Right lobe of liver (tissue), 6 donors: ENCODE data around the gene C15orf40. TPM values are rescaled to one million over a fixed set of nuclear protein-coding genes. Genes with fewer than 3 reads are reported as not detected.

Source experiments
- ATAC-seq, 4 donors: fragments of 200-7000 bp; cut with Tn5 transposase; one replicate each; pipeline ENCODE4 v1.9.1; 2020; ENCODE audit warnings: mild to moderate bottlenecking in 4 of 4, moderate library complexity in 4 of 4
- DNase-seq, 3 donors: peaks; one replicate each; pipeline ENCODE4 v3.0.0-alpha.2; 2020
- H3K27ac ChIP-seq, 3 donors: fragments of 200-600 bp; one replicate each; pipeline ENCODE4 v1.8.0; 2022
- H3K27me3 ChIP-seq, 2 donors: fragments of 200-600 bp; one replicate each; pipeline ENCODE4 v1.8.0; 2022
- H3K36me3 ChIP-seq, 4 donors: fragments of 200-600 bp; sonication (generic) in 1 of 4; one replicate each; pipeline versions ENCODE4 v1.5.1 to v1.8.0; 2017 to 2022; ENCODE audit warnings: control low read depth in 1 of 4
- H3K4me1 ChIP-seq, 4 donors: fragments of 200-600 bp; sonication (generic) in 1 of 4; one replicate each; pipeline versions ENCODE4 v1.5.1 to v1.8.0; 2017 to 2022; ENCODE audit warnings: control low read depth in 1 of 4
- H3K4me3 ChIP-seq, 3 donors: fragments of 200-600 bp; one replicate each; pipeline ENCODE4 v1.8.0; 2022
- H3K9me3 ChIP-seq, 4 donors: fragments of 200-600 bp; sonication (generic) in 1 of 4; one replicate each; pipeline versions ENCODE4 v1.5.1 to v1.8.0; 2017 to 2022; ENCODE audit warnings: control low read depth in 1 of 4
- CTCF ChIP-seq, 4 donors: fragments of 200-600 bp in 3 of 4; fragments of 450-650 bp in 1 of 4; IDR thresholded peaks; one replicate each; pipeline versions ENCODE4 v1.5.1 to v1.8.0; 2016 to 2022; ENCODE audit warnings: antibody characterized with exemption in 4 of 4, mild to moderate bottlenecking in 2 of 4
- POLR2A ChIP-seq: fragments of 450-650 bp; IDR thresholded peaks from one replicate; pipeline ENCODE4 v1.6.1; 2017; ENCODE audit warnings: antibody characterized with exemption, mild to moderate bottlenecking
- WGBS: methylation state at CpG from one replicate; pipeline ENCODE4 v1.1.6; 2018; ENCODE audit warnings: low coverage, low lambda C conversion rate; ENCODE audit not compliant: insufficient coverage; ENCODE audit errors: missing lambda C conversion rate; 5-methylcytosine and 5-hydroxymethylcytosine counted together
- intact Hi-C, 2 donors: fragments of 100-400 bp; cut with DNase I; formaldehyde crosslinking; loops; one replicate each; pipeline versions ENCODE4 v1.11.2 to v1.14.1; 2022
- total RNA-seq, 6 experiments: library from RNA; depleted of rRNA in 2 of 6; stranded (reverse); fragments of >200 nt in 2 of 6; fragmentation: NEBNext Ultra II Directional in 3 of 6; extraction: Animal tissue kit (Norgen Biotek cat#: 25700) in 3 of 6; gene quantifications; one replicate each; pipeline versions ENCODE4 v1.1.0 to v1.2.4, GENCODE V29; 2016 to 2023
- donor health status: DM: no; HTN: yes; CAD: no.
- donor health status: DM: no; HTN: no; CAD: no.
- donor health status: DM: no; HTN: no; CAD: no.
- donor health status: DM: no; HTN: yes; CAD: no.
- donor health status: DM: no; HTN: yes; CAD: no.

The C15orf40 gene
- total RNA-seq, 6 experiments from 2014 or later, result 7.1 to 10.7 (median 8.6) TPM

DNA sequence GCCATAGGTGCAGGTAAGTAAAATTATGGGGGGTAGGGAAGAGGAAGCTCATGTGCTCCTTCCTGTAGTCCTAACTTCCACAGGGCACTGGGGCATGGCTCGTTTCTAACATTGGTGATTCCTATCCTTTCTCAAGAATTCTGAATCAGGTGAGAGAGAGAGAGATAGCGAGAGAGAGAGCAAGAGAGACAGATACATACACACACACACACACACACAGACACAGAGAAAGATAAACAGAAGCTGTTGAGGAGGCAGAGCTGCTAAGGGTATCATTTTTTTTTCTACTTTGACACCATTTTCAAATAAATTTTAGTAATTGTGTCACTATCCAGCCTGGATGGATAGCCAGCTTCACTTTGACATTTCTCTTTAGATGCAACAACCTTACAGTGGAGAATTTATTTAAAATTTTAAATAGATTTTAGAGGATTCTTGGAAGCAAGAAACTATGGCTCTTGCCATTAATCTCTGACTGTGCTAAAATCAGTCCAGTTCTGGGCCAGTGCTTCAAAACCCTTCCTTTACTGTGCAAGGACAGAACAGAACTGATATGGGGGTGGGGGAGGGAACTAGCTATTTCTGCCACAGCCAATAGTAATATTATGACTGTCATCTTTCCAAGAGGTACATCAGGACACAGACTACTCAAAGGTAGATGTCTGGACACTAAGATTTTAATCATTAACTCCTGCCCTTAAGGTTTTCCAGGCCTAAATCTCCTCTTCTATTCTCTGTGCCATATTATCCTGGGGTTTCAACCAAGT lies 40.0 kb downstream of the C15orf40 start:
- no peaks in the 10 kb centered on the region for H3K36me3 ChIP-seq
- H3K27ac ChIP-seq, result peak overlapping the region in 2 of 3 donors; percentile 57 to 74
- DNase-seq (peak in 1 of 3 donors; percentile 61), ATAC-seq (peak; percentile 55 to 85 (median 81))
- 31% methylated on average over 2 of the region's 2 CpGs for WGBS
- H3K4me3 ChIP-seq, result no peak overlapping the region
- TF ChIP-seq POLR2A, result no peak
- TF ChIP-seq CTCF (IDR thresholded peaks at IDR 0.05), result no peak
- intact Hi-C loops, result loop anchor here in 1 of 2 donors (10.0 kb wide), 1 partner anchor 127 kb away; no protein-coding TSS in a partner anchor
- H3K27me3 ChIP-seq, result no peaks in the 10 kb centered on the region
- no peaks in the 10 kb centered on the region for H3K9me3 ChIP-seq
- H3K4me1 ChIP-seq, result peaks cover 0 to 32% (median 13%) of the 10 kb centered on the region in 4 donors

- WGBS, result 0% methylated on average over 1 of the region's 1 CpG
- ATAC-seq, result peak; percentile 91 to 94 (median 93)
These were observed 40.7 kb downstream of the C15orf40 start for GRCh38 chr15:82970696-82971095.

DNA sequence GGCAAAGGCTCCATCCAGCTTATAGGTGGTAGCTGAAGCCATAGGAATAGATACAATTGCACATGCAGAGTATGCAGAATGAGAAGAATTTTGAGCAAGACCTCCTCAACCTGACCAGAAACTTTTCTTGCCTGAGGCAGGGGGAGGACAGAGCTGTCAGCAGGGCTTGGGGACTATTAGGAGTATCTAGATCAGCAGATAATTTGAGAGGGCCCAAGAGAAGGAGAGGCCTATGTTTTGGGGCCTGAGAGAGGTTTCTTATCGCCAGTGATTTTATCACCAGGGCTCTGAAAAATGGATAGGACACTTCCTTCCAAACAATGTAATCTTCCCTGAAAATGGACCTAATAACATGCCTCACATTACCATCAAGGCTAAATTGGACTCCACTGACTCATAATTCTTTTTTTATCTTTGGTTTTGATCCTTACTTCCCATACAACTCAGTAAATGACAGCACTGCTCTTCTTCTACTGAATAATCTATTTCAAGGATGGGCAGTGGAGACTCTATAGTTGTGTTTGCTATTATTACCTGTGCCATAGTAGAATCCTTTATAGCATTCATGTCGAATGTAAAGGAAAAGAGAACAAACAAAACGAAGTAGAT lies 41.3 kb downstream of the C15orf40 start:
- H3K9me3 ChIP-seq, result no peaks in the 10 kb centered on the region
- intact Hi-C loops, result loop anchor here in 1 of 2 donors (10.0 kb wide), 1 partner anchor 125 kb away; no protein-coding TSS in a partner anchor
- peak in 1 of 4 donors; percentile 13 for ATAC-seq
- H3K4me3 ChIP-seq, result no peak overlapping the region
- H3K27me3 ChIP-seq, result no peaks in the 10 kb centered on the region
- DNase-seq, result no peak
- peak overlapping the region in 2 of 3 donors; percentile 46 to 74 for H3K27ac ChIP-seq
- no peak for TF ChIP-seq POLR2A
- TF ChIP-seq CTCF (IDR thresholded peaks at IDR 0.05), result no peak
- no peaks in the 10 kb centered on the region for H3K36me3 ChIP-seq
- 42% methylated on average over 3 of the region's 3 CpGs for WGBS
- H3K4me1 ChIP-seq, result peaks cover 0 to 32% (median 13%) of the 10 kb centered on the region in 4 donors

More at GRCh38 chr15:82970696-82971095, 40.7 kb downstream of the C15orf40 start:
- H3K36me3 ChIP-seq, result no peaks in the 10 kb centered on the region
- DNase-seq, result peak in 2 of 3 donors; percentile 63 to 80
- TF ChIP-seq POLR2A, result no peak
- TF ChIP-seq CTCF (IDR thresholded peaks at IDR 0.05), result no peak
- H3K4me3 ChIP-seq, result no peak overlapping the region
- H3K27me3 ChIP-seq, result no peaks in the 10 kb centered on the region
- peaks cover 0 to 32% (median 13%) of the 10 kb centered on the region in 4 donors for H3K4me1 ChIP-seq
- H3K27ac ChIP-seq, result peak overlapping the region in 2 of 3 donors; percentile 57 to 74
- intact Hi-C loops, result loop anchor here in 1 of 2 donors (10.0 kb wide), 1 partner anchor 126 kb away; no protein-coding TSS in a partner anchor
- H3K9me3 ChIP-seq, result no peaks in the 10 kb centered on the region

- no peak for TF ChIP-seq POLR2A
- no peak for TF ChIP-seq CTCF (IDR thresholded peaks at IDR 0.05)
- WGBS, result 82% methylated on average over 7 of the region's 7 CpGs
- Histone ChIP-seq H3K9me3 (no peaks in the 10 kb centered on the region), H3K4me1 (peaks cover 0 to 32% (median 13%) of the 10 kb centered on the region in 4 donors), H3K27me3 (no peaks in the 10 kb centered on the region), H3K27ac (no peak overlapping the region), H3K36me3 (no peaks in the 10 kb centered on the region), H3K4me3 (no peak overlapping the region)
- intact Hi-C loops, result no loop called here
- no peak for ATAC-seq
- DNase-seq, result no peak
These were observed 42.1 kb downstream of the C15orf40 start for GRCh38 chr15:82969353-82969752.
